ENCODE results near the gene C4orf50.

DNA sequence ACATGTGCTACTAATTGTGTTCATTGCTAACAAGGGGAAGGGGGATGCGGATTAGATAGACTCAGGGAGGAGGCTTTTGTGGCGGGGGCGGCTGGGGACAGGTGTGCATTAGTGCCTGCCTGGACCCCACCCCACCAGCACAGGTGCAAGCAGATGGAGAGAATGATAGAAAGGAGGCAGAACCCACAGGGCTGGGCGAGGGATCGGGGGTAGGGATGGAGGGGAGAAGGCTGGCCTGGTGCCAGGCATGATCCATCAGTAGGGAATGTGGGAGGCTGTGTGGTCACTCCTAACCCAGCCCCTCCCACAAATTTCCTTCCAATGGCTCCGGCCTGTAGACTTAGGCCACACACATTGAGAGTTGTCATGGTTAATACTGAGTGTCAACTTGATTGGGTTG lies 94.9 kb downstream of the C4orf50 start:
- TF ChIP-seq ZFP36L2 (CRISPR knock-in tag; IDR thresholded peaks at IDR 0.05), result no peak
- no peak for TF ChIP-seq POLR2A (IDR thresholded peaks at IDR 0.05; ENCODE audit: insufficient read depth in 1 of 2, low read depth in 2 of 2, low read length in 2 of 2)
- no peak for TF ChIP-seq GPN1 (CRISPR knock-in tag; IDR thresholded peaks at IDR 0.05; ENCODE audit: borderline replicate concordance)
- TF ChIP-seq ZNF460 (CRISPR knock-in tag; IDR thresholded peaks at IDR 0.05; ENCODE audit: borderline replicate concordance), result no peak
- TF ChIP-seq SAFB2 (CRISPR knock-in tag; IDR thresholded peaks at IDR 0.05; ENCODE audit: borderline replicate concordance, low read depth), result no peak
- no peak for TF ChIP-seq FOXK2 (IDR thresholded peaks at IDR 0.05)
- TF ChIP-seq POLR2AphosphoS5 (IDR thresholded peaks at IDR 0.05; ENCODE audit: low read depth, low read length), result no peak
- no peak for TF ChIP-seq SAP130 (CRISPR knock-in tag; IDR thresholded peaks at IDR 0.05; ENCODE audit: low read depth)

All from HepG2 (cell line).